C4-2B (cell line): ENCODE measurements around the gene SIX1.

Source experiments
- CTCF ChIP-seq: fragments of 450-650 bp; conservative IDR thresholded peaks from 2 replicates; pipeline ENCODE4 v1.5.1; 2017; ENCODE audit warnings: mild to moderate bottlenecking
- ZFX ChIP-seq: fragments of 450-650 bp; IDR thresholded peaks from 2 replicates; pipeline ENCODE4 v1.6.1; 2017

DNA sequence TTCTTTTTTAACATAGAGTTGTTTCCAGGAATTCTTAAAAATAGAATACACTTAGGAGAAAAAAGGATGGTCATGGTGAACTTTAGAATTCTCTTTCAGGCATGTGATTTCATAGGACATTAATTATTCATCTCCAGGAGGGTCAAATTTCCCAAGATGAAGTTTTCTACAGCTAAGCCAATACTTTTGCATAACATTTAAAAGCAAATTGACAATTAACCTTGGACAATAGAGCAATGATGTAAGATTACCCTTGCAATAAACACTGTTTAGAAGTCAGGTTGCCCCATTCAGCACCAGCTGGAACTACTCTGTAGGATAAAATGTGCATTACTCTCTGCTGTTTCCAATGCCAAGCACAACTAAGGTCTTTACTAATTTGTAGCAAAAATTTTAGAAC is 49.5 kb downstream of the SIX1 start:
- TF ChIP-seq CTCF (no peak), ZFX (no peak)
